HepG2 (cell line): ENCODE results near the gene HNRNPF. TPM values are rescaled to one million over a fixed set of nuclear protein-coding genes. Genes with fewer than 3 reads are reported as not detected.

Source experiments
- ELF1 ChIP-seq: sonication (generic); formaldehyde crosslinking; IDR thresholded peaks from 2 replicates; pipeline ENCODE4 v1.4.0; 2020; ENCODE audit warnings: missing genetic modification reagents
- FOSL2 ChIP-seq: sonication (generic); formaldehyde crosslinking; IDR thresholded peaks from 2 replicates; pipeline ENCODE4 v1.4.0; 2020; ENCODE audit warnings: missing genetic modification reagents
- MBD4 ChIP-seq: IDR thresholded peaks from 2 replicates; pipeline ENCODE4 v1.6.1; 2012; ENCODE audit warnings: low read length, inconsistent platforms, borderline replicate concordance
- PHF20 ChIP-seq: sonication (generic); formaldehyde crosslinking; IDR thresholded peaks from 2 replicates; pipeline ENCODE4 v1.5.0; 2020; ENCODE audit warnings: mild to moderate bottlenecking, missing genetic modification reagents
- ZNF589 ChIP-seq: sonication (generic); formaldehyde crosslinking; conservative IDR thresholded peaks from 2 replicates; pipeline ENCODE4 v1.8.0; 2022; ENCODE audit warnings: mild to moderate bottlenecking, moderate library complexity, missing genetic modification reagents
- polyA plus RNA-seq, 8 experiments: library from polyadenylated mRNA; depleted of rRNA in 3 of 8; stranded (reverse) in 7 of 8; unstranded in 1 of 8; fragments of >200 nt; fragmentation: Illumina TruSeq in 4 of 8; extraction: Trizol in 4 of 8; gene quantifications; 2 replicates each; pipeline versions ENCODE4 v1.2.1 to v1.2.3, GENCODE V29; 2011 to 2016; ENCODE audit warnings: low read depth in 4 of 8, missing spikeins in 1 of 8, mixed read lengths in 1 of 8; ENCODE audit not compliant: insufficient read depth in 1 of 8
- total RNA-seq, 5 experiments: library from RNA; depleted of rRNA; stranded (reverse); fragments of >200 nt; fragmentation: Illumina TruSeq; extraction: Trizol; gene quantifications; 2 replicates each; pipeline ENCODE4 v1.2.3, GENCODE V29; 2016; ENCODE audit warnings: low read depth in 1 of 5
- TF ChIP-seq, protein P1 (sequence below): sonication (generic); formaldehyde crosslinking; IDR thresholded peaks from 2 replicates; pipeline ENCODE4 v1.9.0; 2021; ENCODE audit warnings: missing genetic modification reagents, borderline replicate concordance
- TF ChIP-seq, protein P2 (sequence below): sonication (generic); formaldehyde crosslinking; IDR thresholded peaks from 2 replicates; pipeline ENCODE4 v1.8.1; 2022; ENCODE audit warnings: mild to moderate bottlenecking, missing genetic modification reagents
- TF ChIP-seq, protein P3 (sequence below): sonication (generic); formaldehyde crosslinking; IDR thresholded peaks from 2 replicates; pipeline ENCODE4 v1.4.0; 2020; ENCODE audit warnings: missing genetic modification reagents, borderline replicate concordance
- TF ChIP-seq, protein P4 (sequence below): sonication (generic); formaldehyde crosslinking; IDR thresholded peaks from 2 replicates; pipeline ENCODE4 v1.8.0; 2022; ENCODE audit warnings: mild to moderate bottlenecking, missing genetic modification reagents
- TF ChIP-seq, protein P5 (sequence below): IDR thresholded peaks from 2 replicates; pipeline ENCODE4 v1.4.0; 2020; ENCODE audit warnings: mild to moderate bottlenecking, missing genetic modification reagents

HNRNPF gene
- total and polyA plus RNA-seq, 2 of the 13 experiments (the other 11 are each of a cell fraction or from before 2014, with no cell fraction given): 166 to 308 TPM

- TF ChIP-seq, protein P1, sequence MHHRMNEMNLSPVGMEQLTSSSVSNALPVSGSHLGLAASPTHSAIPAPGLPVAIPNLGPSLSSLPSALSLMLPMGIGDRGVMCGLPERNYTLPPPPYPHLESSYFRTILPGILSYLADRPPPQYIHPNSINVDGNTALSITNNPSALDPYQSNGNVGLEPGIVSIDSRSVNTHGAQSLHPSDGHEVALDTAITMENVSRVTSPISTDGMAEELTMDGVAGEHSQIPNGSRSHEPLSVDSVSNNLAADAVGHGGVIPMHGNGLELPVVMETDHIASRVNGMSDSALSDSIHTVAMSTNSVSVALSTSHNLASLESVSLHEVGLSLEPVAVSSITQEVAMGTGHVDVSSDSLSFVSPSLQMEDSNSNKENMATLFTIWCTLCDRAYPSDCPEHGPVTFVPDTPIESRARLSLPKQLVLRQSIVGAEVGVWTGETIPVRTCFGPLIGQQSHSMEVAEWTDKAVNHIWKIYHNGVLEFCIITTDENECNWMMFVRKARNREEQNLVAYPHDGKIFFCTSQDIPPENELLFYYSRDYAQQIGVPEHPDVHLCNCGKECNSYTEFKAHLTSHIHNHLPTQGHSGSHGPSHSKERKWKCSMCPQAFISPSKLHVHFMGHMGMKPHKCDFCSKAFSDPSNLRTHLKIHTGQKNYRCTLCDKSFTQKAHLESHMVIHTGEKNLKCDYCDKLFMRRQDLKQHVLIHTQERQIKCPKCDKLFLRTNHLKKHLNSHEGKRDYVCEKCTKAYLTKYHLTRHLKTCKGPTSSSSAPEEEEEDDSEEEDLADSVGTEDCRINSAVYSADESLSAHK (CRISPR knock-in tag): no peak
- TF ChIP-seq PHF20 (CRISPR knock-in tag) (no peak), FOSL2 (CRISPR knock-in tag) (peak; percentile 64; the same call in 1 of the 2 replicates), MBD4 (no peak), ELF1 (CRISPR knock-in tag) (0 out of 2 replicates have a peak, but pooled peaks have one; percentile 10), ZNF589 (CRISPR knock-in tag) (no peak)
- TF ChIP-seq, protein P2, sequence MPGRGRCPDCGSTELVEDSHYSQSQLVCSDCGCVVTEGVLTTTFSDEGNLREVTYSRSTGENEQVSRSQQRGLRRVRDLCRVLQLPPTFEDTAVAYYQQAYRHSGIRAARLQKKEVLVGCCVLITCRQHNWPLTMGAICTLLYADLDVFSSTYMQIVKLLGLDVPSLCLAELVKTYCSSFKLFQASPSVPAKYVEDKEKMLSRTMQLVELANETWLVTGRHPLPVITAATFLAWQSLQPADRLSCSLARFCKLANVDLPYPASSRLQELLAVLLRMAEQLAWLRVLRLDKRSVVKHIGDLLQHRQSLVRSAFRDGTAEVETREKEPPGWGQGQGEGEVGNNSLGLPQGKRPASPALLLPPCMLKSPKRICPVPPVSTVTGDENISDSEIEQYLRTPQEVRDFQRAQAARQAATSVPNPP (CRISPR knock-in tag): no peak
- TF ChIP-seq, protein P3, sequence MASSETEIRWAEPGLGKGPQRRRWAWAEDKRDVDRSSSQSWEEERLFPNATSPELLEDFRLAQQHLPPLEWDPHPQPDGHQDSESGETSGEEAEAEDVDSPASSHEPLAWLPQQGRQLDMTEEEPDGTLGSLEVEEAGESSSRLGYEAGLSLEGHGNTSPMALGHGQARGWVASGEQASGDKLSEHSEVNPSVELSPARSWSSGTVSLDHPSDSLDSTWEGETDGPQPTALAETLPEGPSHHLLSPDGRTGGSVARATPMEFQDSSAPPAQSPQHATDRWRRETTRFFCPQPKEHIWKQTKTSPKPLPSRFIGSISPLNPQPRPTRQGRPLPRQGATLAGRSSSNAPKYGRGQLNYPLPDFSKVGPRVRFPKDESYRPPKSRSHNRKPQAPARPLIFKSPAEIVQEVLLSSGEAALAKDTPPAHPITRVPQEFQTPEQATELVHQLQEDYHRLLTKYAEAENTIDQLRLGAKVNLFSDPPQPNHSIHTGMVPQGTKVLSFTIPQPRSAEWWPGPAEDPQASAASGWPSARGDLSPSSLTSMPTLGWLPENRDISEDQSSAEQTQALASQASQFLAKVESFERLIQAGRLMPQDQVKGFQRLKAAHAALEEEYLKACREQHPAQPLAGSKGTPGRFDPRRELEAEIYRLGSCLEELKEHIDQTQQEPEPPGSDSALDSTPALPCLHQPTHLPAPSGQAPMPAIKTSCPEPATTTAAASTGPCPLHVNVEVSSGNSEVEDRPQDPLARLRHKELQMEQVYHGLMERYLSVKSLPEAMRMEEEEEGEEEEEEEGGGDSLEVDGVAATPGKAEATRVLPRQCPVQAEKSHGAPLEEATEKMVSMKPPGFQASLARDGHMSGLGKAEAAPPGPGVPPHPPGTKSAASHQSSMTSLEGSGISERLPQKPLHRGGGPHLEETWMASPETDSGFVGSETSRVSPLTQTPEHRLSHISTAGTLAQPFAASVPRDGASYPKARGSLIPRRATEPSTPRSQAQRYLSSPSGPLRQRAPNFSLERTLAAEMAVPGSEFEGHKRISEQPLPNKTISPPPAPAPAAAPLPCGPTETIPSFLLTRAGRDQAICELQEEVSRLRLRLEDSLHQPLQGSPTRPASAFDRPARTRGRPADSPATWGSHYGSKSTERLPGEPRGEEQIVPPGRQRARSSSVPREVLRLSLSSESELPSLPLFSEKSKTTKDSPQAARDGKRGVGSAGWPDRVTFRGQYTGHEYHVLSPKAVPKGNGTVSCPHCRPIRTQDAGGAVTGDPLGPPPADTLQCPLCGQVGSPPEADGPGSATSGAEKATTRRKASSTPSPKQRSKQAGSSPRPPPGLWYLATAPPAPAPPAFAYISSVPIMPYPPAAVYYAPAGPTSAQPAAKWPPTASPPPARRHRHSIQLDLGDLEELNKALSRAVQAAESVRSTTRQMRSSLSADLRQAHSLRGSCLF (CRISPR knock-in tag): no peak
- TF ChIP-seq, protein P4, sequence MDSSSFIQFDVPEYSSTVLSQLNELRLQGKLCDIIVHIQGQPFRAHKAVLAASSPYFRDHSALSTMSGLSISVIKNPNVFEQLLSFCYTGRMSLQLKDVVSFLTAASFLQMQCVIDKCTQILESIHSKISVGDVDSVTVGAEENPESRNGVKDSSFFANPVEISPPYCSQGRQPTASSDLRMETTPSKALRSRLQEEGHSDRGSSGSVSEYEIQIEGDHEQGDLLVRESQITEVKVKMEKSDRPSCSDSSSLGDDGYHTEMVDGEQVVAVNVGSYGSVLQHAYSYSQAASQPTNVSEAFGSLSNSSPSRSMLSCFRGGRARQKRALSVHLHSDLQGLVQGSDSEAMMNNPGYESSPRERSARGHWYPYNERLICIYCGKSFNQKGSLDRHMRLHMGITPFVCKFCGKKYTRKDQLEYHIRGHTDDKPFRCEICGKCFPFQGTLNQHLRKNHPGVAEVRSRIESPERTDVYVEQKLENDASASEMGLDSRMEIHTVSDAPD (CRISPR knock-in tag): peak; percentile 68; the same call in 1 of the 2 replicates
- TF ChIP-seq, protein P5, sequence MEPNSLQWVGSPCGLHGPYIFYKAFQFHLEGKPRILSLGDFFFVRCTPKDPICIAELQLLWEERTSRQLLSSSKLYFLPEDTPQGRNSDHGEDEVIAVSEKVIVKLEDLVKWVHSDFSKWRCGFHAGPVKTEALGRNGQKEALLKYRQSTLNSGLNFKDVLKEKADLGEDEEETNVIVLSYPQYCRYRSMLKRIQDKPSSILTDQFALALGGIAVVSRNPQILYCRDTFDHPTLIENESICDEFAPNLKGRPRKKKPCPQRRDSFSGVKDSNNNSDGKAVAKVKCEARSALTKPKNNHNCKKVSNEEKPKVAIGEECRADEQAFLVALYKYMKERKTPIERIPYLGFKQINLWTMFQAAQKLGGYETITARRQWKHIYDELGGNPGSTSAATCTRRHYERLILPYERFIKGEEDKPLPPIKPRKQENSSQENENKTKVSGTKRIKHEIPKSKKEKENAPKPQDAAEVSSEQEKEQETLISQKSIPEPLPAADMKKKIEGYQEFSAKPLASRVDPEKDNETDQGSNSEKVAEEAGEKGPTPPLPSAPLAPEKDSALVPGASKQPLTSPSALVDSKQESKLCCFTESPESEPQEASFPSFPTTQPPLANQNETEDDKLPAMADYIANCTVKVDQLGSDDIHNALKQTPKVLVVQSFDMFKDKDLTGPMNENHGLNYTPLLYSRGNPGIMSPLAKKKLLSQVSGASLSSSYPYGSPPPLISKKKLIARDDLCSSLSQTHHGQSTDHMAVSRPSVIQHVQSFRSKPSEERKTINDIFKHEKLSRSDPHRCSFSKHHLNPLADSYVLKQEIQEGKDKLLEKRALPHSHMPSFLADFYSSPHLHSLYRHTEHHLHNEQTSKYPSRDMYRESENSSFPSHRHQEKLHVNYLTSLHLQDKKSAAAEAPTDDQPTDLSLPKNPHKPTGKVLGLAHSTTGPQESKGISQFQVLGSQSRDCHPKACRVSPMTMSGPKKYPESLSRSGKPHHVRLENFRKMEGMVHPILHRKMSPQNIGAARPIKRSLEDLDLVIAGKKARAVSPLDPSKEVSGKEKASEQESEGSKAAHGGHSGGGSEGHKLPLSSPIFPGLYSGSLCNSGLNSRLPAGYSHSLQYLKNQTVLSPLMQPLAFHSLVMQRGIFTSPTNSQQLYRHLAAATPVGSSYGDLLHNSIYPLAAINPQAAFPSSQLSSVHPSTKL (CRISPR knock-in tag): peak; percentile 80
These were observed 9.4 kb downstream of the HNRNPF start (continued) for GRCh38 chr10:43399320-43400310.
